KMS-11 (cell line): Measurements from ENCODE around the gene AP2B1.

Source experiments
- H2AFZ ChIP-seq: fragments of 200-600 bp; sonication (generic); 2 replicates; pipeline ENCODE4 v1.6.1; 2016; ENCODE audit warnings: antibody characterized with exemption, mixed run types, low read depth
- H3K27ac ChIP-seq: fragments of 200-600 bp; sonication (generic); 2 replicates; pipeline ENCODE4 v1.6.1; 2016; ENCODE audit warnings: mild to moderate bottlenecking, mixed run types
- H3K27me3 ChIP-seq: fragments of 200-600 bp; sonication (generic); 2 replicates; pipeline ENCODE4 v1.6.1; 2017; ENCODE audit warnings: mild to moderate bottlenecking, low read depth, mixed run types, moderate library complexity; ENCODE audit not compliant: insufficient read depth
- H3K36me3 ChIP-seq: fragments of 200-600 bp; sonication (generic); 2 replicates; pipeline ENCODE4 v1.6.1; 2017; ENCODE audit warnings: mild to moderate bottlenecking, mixed run types; ENCODE audit not compliant: insufficient read depth
- H3K4me1 ChIP-seq: fragments of 200-600 bp; sonication (generic); 2 replicates; pipeline ENCODE4 v1.6.1; 2016; ENCODE audit warnings: mild to moderate bottlenecking, low read depth, mixed run types; ENCODE audit not compliant: poor library complexity, severe bottlenecking
- H3K4me2 ChIP-seq: fragments of 200-600 bp; sonication (generic); 2 replicates; pipeline ENCODE4 v1.7.0; 2016; ENCODE audit warnings: mild to moderate bottlenecking, mixed run types
- H3K4me3 ChIP-seq: fragments of 200-600 bp; sonication (generic); IDR thresholded peaks from 2 replicates; pipeline ENCODE4 v1.6.1; 2017; ENCODE audit warnings: low read depth, low read length, mixed read lengths; ENCODE audit not compliant: insufficient read depth
- H3K79me2 ChIP-seq: fragments of 200-600 bp; sonication (generic); 2 replicates; pipeline ENCODE4 v1.6.1; 2016; ENCODE audit warnings: low read depth, mixed run types; ENCODE audit not compliant: insufficient read depth
- H3K9ac ChIP-seq: fragments of 200-600 bp; sonication (generic); 2 replicates; pipeline ENCODE4 v1.6.1; 2016; ENCODE audit warnings: mild to moderate bottlenecking, mixed run types
- H4K20me1 ChIP-seq: fragments of 200-600 bp; sonication (generic); 2 replicates; pipeline ENCODE4 v1.6.1; 2016; ENCODE audit warnings: mild to moderate bottlenecking, mixed run types; ENCODE audit not compliant: insufficient read depth
- TF ChIP-seq, protein P1 (sequence below): fragments of 200-600 bp; sonication (generic); conservative IDR thresholded peaks from 2 replicates; pipeline ENCODE4 v1.6.1; 2017; ENCODE audit warnings: low read depth, mild to moderate bottlenecking, antibody characterized with exemption, low read length, moderate library complexity, mixed read lengths

AP2B1 gene

DNA sequence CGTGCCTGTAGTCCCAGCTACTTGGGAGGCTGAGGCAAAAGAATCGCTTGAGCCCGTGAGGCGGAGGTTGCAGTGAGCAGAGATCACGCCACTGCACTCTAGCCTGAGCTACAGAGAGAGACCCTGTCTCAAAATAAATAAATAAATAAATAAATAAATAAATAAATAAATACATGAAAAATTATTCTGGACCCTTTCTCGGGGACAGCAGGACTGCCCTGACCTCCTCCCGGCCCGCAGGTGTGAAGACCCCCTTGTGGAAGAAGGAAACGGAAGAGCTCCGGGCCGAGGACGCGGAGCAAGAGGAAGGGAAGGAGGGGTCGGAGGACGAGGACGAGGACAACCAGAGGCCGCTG lies 176.6 kb downstream of the AP2B1 start:
- Histone ChIP-seq H2AFZ (peak overlapping the region; percentile 26; the same call in 1 of the 2 replicates), H3K4me3 (no peak overlapping the region), H3K27me3 (no peaks in the 10 kb centered on the region)

DNA sequence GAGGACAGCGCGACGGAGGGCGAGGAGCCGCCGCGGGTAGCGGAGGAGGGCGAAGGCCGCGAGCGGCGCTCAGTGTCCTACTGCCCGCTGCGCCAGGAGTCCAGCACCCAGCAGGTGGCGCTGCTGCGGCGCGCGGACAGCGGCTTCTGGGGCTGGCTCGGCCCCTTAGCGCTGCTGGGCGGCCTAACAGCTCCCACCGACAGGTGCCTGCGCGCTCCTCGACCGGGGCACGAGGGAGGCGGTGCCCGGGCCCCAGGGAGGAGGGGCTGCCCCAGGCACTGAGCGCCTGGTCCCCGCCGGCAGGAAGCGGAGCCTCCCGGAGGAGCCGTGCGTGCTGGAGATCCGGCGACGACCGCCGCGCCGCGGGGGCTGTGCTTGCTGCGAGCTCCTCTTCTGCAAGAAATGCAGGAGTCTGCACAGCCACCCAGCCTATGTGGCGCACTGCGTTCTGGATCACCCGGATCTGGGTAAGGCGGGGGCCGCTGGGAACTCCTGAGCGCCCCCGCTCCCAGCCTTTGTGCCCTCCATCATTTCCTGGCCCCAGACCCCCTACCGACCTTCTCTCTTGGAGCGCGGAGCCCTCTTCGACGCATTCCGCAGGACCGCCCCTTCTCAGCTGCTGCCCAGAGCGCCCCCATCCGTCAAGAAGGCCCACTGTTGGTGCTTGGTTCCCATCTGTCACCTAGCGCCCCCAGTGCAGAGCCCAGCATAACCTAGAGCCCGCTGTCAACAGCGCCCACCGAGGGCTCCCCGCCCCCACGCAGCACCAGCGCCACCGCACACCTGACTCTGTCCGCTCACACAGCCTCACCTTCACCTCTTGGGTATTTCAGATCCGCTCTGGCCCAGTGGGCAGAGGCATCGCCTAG lies 177.2 kb downstream of the AP2B1 start:
- H3K36me3 ChIP-seq: no peaks in the 10 kb centered on the region
- H3K4me3 ChIP-seq: no peak overlapping the region
- no peak overlapping the region for H3K27ac ChIP-seq
- no peaks in the 10 kb centered on the region for H3K27me3 ChIP-seq
- H3K4me2 ChIP-seq: peak overlapping the region; percentile 50
- peak overlapping the region; percentile 32; the same call in 1 of the 2 replicates for H3K9ac ChIP-seq
- H2AFZ ChIP-seq: peak overlapping the region; percentile 74
- H3K79me2 ChIP-seq: no peaks in the 10 kb centered on the region
- no peaks in the 10 kb centered on the region for H4K20me1 ChIP-seq
- peaks cover 5% of the 10 kb centered on the region for H3K4me1 ChIP-seq
- TF ChIP-seq, protein P1, sequence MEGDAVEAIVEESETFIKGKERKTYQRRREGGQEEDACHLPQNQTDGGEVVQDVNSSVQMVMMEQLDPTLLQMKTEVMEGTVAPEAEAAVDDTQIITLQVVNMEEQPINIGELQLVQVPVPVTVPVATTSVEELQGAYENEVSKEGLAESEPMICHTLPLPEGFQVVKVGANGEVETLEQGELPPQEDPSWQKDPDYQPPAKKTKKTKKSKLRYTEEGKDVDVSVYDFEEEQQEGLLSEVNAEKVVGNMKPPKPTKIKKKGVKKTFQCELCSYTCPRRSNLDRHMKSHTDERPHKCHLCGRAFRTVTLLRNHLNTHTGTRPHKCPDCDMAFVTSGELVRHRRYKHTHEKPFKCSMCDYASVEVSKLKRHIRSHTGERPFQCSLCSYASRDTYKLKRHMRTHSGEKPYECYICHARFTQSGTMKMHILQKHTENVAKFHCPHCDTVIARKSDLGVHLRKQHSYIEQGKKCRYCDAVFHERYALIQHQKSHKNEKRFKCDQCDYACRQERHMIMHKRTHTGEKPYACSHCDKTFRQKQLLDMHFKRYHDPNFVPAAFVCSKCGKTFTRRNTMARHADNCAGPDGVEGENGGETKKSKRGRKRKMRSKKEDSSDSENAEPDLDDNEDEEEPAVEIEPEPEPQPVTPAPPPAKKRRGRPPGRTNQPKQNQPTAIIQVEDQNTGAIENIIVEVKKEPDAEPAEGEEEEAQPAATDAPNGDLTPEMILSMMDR: peak; percentile 56

More for the DNA sequence above, 176.6 kb downstream of the AP2B1 start:
- H3K79me2 ChIP-seq: no peaks in the 10 kb centered on the region
- peak overlapping the region; percentile 48; the same call in 1 of the 2 replicates for H3K4me2 ChIP-seq
- H3K9ac ChIP-seq: no peak overlapping the region
- no peaks in the 10 kb centered on the region for H4K20me1 ChIP-seq
- peaks cover 5% of the 10 kb centered on the region for H3K4me1 ChIP-seq
- H3K36me3 ChIP-seq: no peaks in the 10 kb centered on the region
- no peak overlapping the region for H3K27ac ChIP-seq
- TF ChIP-seq, protein P1: no peak

DNA sequence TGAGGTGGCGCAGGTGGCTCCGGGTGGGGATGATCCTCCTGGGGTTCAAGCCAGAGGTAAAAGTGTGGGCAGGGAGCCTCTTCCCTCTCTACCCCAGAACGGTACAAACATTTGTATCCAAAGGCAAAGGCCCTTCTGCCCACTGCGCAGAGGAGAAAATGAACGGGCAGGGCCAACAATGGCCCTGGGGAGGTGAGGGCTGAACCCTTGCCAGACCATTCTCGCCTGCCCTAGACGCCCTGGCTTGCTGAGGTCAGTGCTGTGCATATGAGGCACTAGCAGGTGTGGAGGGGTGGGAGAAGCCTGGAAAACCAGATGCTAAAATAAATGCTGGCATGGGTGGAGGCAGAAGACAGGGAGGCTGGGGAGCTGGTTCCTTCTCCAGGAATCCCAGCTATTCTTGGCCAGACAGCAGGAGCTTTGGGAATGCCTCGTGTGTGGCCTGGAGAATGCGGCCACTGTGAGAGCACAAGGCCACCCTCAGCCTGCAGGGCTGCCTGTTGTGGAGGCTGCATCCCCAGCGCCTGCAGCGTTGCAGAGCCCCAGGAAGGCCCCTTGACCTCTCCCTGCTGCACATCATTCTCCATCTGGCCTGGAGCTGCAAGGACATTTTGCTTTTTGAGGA lies 178.1 kb downstream of the AP2B1 start:
- Histone ChIP-seq H3K4me1 (peaks cover 5% of the 10 kb centered on the region), H2AFZ (peak overlapping the region; percentile 74), H4K20me1 (no peaks in the 10 kb centered on the region), H3K27ac (no peak overlapping the region), H3K9ac (no peak overlapping the region), H3K36me3 (no peaks in the 10 kb centered on the region), H3K79me2 (no peaks in the 10 kb centered on the region), H3K4me3 (no peak overlapping the region), H3K27me3 (no peaks in the 10 kb centered on the region), H3K4me2 (peak overlapping the region; percentile 50)
- TF ChIP-seq, protein P1: no peak

DNA sequence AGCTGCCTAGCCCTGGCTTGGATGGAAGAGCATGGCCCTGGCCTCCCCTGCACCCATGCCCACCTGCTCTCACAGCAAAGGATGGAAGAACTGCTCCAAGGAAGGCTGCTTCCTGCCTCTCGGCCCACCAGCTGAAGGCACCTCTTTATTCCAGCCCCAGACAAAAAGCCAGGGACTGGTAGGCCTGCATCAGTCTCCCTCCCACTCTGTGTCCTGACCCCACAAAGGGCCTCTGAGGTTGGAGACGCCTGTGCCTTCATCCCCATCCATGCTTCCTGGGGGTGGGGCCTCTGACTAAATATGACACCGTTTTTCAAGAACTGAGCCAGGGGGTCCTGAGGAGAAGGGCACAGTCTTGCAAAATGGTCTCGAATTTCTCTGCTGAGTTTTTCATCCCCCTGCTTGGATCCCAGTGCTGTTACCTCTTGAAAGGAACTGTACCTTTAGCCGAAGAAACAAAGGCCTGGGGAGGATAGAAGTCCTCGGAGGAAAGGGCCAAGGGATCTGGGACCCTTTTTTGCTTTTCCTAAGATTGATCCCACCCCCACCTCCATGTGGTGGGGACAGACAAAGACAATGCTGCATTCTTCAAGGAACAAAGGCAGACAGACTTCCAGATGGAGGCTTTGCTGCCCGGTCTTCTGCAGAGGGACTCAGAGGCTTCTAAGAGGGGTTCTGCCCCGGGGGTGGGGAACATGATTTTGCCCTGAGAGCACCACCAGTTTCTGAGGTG lies 178.8 kb downstream of the AP2B1 start:
- Histone ChIP-seq H3K4me2 (no peak overlapping the region), H3K4me1 (peaks cover 5% of the 10 kb centered on the region), H3K27ac (no peak overlapping the region), H2AFZ (no peak overlapping the region), H3K27me3 (no peaks in the 10 kb centered on the region), H3K9ac (no peak overlapping the region), H3K4me3 (no peak overlapping the region), H3K79me2 (no peaks in the 10 kb centered on the region), H4K20me1 (no peaks in the 10 kb centered on the region), H3K36me3 (no peaks in the 10 kb centered on the region)
- TF ChIP-seq, protein P1: no peak
